Gastroesophageal sphincter (tissue), 3 donors: ENCODE data around the gene KCNMA1.

Source experiments
- CTCF ChIP-seq, 4 experiments: fragments of 200-600 bp in 2 of 4; fragments of 450-650 bp in 2 of 4; sonication (generic) in 1 of 4; IDR thresholded peaks; one replicate each; pipeline ENCODE4 v1.5.1; 2017 to 2019; ENCODE audit warnings: antibody characterized with exemption in 4 of 4, mild to moderate bottlenecking in 2 of 4, moderate library complexity in 2 of 4
- POLR2A ChIP-seq, 2 donors: fragments of 450-650 bp; IDR thresholded peaks; one replicate each; pipeline ENCODE4 v1.6.1; 2017; ENCODE audit warnings: antibody characterized with exemption in 2 of 2, mild to moderate bottlenecking in 2 of 2, moderate library complexity in 1 of 2
- POLR2AphosphoS5 ChIP-seq: sonication (generic); formaldehyde crosslinking; IDR thresholded peaks from one replicate; pipeline ENCODE4 v1.6.1; 2017; ENCODE audit warnings: antibody characterized with exemption

- TF ChIP-seq CTCF (IDR thresholded peaks at IDR 0.05) (no peak), POLR2A (IDR thresholded peaks at IDR 0.05) (no peak), POLR2AphosphoS5 (peak; percentile 89)
Measured at GRCh38 chr10:77287647-77288120, 349.9 kb downstream of the KCNMA1 start.
